ENCODE results near the gene ABCG1. TPM values are rescaled to one million over a fixed set of nuclear protein-coding genes. Genes with fewer than 3 reads are reported as not detected.

The ABCG1 gene
- total RNA-seq, 1 donor from 2014 or later = 74.9 TPM

DNA sequence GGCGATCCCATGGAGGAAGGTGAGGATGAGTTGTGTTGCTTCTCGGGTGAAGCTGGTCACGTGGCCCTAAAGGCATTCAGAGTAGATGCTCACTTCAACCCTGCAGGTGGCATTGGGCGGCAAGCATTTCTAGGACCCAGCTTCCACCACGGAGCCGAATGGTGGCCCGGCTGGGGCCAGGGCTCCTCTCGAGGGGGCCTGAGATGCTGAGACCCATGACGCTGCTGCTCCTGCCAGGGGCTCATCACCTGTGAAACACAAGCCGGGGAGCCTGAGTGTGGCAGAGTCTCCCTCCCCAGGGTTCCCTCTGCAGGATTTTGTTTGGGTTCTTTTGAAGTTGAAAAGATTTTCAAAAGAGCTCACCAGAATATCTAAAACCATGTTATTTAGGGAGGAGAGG is 41.2 kb downstream of the ABCG1 start:
- ATAC-seq = no peak
- Histone ChIP-seq H3K27ac (no peak overlapping the region), H3K36me3 (no peaks in the 10 kb centered on the region), H3K27me3 (ENCODE audit: low read depth) (no peaks in the 10 kb centered on the region), H3K4me1 (peaks cover 54% of the 10 kb centered on the region), H3K4me3 (no peak overlapping the region), H3K9me3 (no peaks in the 10 kb centered on the region)
- intact Hi-C loops (cut with DNase I) = no loop called here
- no peak for DNase-seq
- TF ChIP-seq, protein P1, sequence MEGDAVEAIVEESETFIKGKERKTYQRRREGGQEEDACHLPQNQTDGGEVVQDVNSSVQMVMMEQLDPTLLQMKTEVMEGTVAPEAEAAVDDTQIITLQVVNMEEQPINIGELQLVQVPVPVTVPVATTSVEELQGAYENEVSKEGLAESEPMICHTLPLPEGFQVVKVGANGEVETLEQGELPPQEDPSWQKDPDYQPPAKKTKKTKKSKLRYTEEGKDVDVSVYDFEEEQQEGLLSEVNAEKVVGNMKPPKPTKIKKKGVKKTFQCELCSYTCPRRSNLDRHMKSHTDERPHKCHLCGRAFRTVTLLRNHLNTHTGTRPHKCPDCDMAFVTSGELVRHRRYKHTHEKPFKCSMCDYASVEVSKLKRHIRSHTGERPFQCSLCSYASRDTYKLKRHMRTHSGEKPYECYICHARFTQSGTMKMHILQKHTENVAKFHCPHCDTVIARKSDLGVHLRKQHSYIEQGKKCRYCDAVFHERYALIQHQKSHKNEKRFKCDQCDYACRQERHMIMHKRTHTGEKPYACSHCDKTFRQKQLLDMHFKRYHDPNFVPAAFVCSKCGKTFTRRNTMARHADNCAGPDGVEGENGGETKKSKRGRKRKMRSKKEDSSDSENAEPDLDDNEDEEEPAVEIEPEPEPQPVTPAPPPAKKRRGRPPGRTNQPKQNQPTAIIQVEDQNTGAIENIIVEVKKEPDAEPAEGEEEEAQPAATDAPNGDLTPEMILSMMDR (IDR thresholded peaks at IDR 0.05) = no peak

DNA sequence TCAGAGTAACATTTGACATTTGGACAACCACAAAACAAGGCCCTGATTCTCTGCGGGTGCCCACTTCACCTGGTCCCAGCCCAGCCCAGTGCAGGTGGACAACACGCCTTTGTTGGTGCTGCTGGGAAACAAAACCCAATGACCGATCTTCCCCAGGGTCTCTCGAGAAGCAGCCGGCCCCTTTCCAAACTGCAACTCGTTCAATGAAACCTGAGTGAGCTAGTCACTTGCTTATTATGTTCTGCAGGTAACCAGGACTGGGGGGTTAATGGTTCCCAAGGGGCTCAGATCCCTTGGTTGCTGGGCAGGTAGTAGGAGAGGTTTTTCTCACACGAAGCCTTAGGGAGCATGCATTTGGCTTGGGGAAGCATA is 42.9 kb downstream of the ABCG1 start:
- H3K9me3 ChIP-seq = no peaks in the 10 kb centered on the region
- TF ChIP-seq, protein P1 (IDR thresholded peaks at IDR 0.05) = no peak
- ATAC-seq = no peak
- H3K36me3 ChIP-seq = no peaks in the 10 kb centered on the region
- DNase-seq = no peak
- H3K27me3 ChIP-seq (ENCODE audit: low read depth) = no peaks in the 10 kb centered on the region
- H3K4me1 ChIP-seq = peaks cover 54% of the 10 kb centered on the region
- H3K4me3 ChIP-seq = no peak overlapping the region
- intact Hi-C loops (cut with DNase I) = no loop called here
- peak overlapping the region; percentile 31 for H3K27ac ChIP-seq

DNA sequence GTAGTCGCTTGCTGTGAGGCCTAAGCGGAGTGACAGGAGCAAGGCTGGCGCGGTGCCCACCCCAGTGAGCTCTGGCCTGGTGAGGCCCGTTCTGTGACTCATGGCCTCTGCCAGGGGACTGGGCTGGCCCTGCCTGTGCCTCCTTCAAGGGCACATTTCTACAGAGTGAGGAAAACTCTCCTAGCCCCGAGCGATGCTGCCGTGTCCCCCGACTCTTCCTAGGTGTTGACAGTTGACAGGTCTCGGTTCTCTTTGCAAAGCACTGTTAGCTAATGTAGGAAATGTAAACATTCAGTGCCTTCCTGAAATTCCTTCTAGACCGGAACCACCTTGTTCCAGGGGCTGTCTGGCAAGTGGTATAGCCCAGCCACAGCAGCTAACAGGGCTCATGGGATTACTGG is 43.9 kb downstream of the ABCG1 start:
- Histone ChIP-seq H3K9me3 (no peaks in the 10 kb centered on the region), H3K4me3 (no peak overlapping the region), H3K4me1 (peaks cover 54% of the 10 kb centered on the region), H3K27me3 (ENCODE audit: low read depth) (no peaks in the 10 kb centered on the region), H3K36me3 (no peaks in the 10 kb centered on the region), H3K27ac (peak overlapping the region; percentile 78)
- intact Hi-C loops (cut with DNase I) = no loop called here
- TF ChIP-seq, protein P1 (IDR thresholded peaks at IDR 0.05) = no peak
- ATAC-seq = peak; percentile 72 to 75
- DNase-seq = peak; percentile 86

DNA sequence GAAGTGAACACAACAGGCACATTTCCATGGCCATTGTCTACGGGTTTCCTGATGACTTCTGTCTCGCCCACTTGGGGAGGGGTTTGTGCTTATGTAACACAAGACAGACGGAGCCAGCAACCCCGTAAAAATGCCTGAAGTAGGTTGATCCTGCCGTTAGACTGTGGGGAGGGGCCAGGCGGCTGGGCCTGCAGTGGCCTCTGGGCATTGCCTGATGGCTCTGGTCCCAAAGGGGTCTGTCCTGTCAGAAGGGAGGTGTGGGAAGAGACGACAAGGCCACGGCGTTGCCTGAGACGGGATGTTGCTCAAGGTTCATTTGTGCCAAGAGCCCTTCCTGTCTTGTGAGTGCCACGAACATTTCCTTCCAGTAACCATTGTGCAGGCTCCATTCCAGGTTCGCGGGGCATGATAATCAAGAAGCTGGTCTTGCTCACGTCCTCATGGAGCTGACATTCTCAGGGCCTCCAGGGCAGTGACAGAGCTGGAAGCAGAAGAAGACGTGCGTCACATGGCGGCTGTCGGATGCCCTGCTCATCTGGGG is 44.7 kb downstream of the ABCG1 start:
- TF ChIP-seq, protein P1 (IDR thresholded peaks at IDR 0.05) = no peak
- H3K4me1 ChIP-seq = peaks cover 57% of the 10 kb centered on the region
- ATAC-seq (peak; percentile 64), DNase-seq (peak; percentile 76)
- no peak overlapping the region for H3K4me3 ChIP-seq
- no peaks in the 10 kb centered on the region for H3K27me3 ChIP-seq (ENCODE audit: low read depth)
- H3K27ac ChIP-seq = peak overlapping the region; percentile 78
- intact Hi-C loops (cut with DNase I) = no loop called here
- no peaks in the 10 kb centered on the region for H3K9me3 ChIP-seq
- H3K36me3 ChIP-seq = no peaks in the 10 kb centered on the region

DNA sequence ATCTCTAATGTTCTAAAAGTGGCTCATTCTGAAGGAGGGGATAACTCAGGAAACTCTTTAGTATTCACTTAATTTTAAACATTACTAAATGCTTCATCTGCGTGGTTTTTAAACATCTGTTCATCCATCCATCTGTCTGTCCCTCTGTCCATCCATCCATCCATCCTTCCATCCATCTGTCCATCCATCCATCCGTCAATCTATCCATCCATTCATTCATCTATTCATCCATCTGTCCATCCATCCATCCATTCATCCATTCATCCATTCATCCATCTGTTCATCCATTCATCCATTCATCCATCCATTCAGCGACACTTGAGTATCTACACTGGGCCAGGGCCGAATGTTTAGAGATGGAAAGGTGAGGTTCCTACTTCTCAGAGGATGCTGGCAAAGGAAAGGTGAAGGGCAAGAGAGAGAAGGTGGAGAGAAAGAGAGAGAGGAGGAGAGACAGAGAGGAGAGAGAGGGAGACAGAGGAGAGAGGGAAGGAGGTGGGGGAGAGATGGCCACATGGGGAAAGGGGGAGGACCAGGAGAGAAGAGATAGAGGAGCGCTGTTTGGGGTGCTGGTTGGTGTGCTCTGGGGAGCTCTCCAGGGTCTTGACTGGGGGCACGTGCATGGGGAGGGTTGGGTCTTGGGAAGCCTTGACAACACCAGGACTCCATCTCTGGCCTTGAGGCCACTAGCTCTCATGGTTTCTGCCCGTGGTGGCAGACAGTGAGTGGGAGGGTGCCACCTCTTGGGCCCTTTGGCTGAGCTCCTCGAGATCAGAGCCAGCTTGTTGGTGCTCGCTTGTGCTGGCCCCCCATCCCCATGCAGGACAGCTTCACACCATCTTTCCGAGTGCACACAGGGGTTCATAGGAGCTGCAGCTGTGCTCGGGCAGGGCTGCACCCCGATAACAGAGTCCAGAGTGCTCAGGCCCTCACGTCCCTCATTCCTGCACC is 45.6 kb downstream of the ABCG1 start:
- Histone ChIP-seq H3K4me1 (peaks cover 56% of the 10 kb centered on the region), H3K4me3 (no peak overlapping the region), H3K9me3 (no peaks in the 10 kb centered on the region), H3K36me3 (no peaks in the 10 kb centered on the region), H3K27me3 (ENCODE audit: low read depth) (no peaks in the 10 kb centered on the region), H3K27ac (peak overlapping the region; percentile 78)
- no peak for ATAC-seq
- intact Hi-C loops (cut with DNase I) = no loop called here
- TF ChIP-seq, protein P1 (IDR thresholded peaks at IDR 0.05) = no peak
- DNase-seq = no peak
